Measurements from ENCODE around the gene RNF115.
"Not testable (repeated sequence)": the region's sequence is repeated elsewhere in the genome, so short reads cannot be mapped to it uniquely, and the experiment has no call there.

RNF115 gene

GRCh38 chr1:145726193-145726592 is 97.7 kb downstream of the RNF115 start:
- DNase-seq, result not testable (repeated sequence)

- peak; percentile 61 for DNase-seq
These were observed 102.8 kb downstream of the RNF115 start for GRCh38 chr1:145720878-145721671.

DNA sequence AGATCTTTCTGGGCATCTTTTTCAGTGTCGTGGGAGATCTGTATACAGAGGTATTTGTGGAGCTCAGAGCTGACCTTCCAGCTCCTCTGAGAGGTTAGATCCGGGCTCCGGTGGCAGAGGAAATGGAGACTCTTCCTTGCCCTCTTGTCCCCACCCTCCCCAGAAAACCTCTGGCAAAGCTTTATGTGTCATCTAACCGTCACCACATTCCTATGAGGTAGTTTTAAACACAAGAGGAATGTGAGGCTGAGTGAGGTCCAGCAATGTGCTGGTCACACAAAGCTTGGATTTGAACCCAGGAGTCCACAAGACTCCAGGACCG is 103.4 kb downstream of the RNF115 start:
- DNase-seq, result no peak

GRCh38 chr1:145719230-145720079 is 104.4 kb downstream of the RNF115 start, which contains the start of gene CD160:
Gene CD160 (plus strand): TSS chr1:145719499. CDS start chr1:145728328, 8,829 bp downstream.
- no peak for DNase-seq

DNA sequence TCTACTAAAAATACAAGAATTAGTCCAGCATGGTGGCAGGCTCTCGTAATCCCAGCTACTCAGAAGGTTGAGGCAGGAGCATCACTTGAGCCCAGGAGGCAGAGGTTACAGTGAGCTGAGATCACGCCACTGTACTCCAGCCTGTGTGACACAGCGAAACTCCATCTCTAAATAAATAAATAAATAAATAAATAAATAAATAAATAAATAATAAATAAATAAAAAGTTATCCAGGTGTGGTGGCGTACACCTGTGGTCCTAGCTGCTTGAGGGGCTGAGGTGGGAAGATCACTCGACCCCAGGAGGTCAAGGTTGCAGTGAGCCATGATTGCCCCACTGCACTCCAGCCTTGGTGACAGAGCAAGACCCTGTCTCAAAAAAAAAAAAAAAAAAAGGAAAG is 105.4 kb downstream of the RNF115 start:
- DNase-seq, result not testable (repeated sequence)

DNA sequence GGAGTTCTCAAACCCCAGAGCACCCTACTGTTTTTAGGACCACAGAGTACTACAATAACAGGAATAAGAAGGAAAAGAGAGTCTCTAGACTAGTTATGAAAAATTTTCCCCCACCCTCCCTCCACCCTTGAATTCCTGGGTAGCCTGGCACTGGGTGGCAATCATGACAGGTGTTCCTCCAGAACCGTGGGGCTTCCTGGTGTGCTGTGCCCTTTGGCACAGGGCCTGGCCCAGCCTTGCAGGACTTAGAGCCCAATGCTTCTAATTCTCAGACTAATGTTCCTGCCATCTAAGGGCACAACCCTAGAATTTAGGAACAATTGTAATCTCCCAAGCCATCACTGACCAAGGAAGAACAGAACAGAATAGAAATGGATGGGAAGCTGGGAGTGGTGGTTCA is 106.1 kb downstream of the RNF115 start:
- DNase-seq, result no peak

GRCh38 chr1:145716641-145717345 is 107.1 kb downstream of the RNF115 start:
- no peak for DNase-seq

DNA sequence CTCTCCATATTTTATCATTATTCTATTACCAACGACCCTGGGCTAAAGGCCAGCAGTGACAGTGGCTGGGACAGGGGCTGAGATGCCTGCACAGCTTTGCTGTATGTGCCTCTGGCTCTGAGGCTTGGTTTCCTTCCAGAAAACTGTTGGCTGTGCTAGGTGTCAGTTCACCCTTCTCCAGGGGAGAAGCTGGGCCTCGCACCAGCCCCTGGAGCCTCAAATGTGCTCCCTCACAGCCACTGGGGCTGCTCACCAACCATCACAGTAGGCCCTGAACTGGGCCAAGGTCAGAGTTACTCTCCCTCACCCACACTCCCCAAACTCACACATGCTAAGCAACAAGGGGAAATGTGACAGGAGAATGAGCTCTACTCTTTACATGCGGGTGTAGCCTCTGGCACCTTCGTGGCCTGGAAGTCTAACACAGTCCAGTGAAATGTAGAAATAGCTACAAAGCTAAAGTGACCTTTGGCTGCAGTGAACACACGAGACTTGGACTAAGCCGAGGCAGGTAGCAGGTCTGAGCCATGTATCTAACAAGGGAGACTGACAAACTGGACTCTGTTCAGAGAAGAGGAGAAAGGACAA is 109.3 kb downstream of the RNF115 start:
- DNase-seq, result no peak

GRCh38 chr1:145711213-145711651 is 112.7 kb downstream of the RNF115 start:
- DNase-seq, result no peak

DNA sequence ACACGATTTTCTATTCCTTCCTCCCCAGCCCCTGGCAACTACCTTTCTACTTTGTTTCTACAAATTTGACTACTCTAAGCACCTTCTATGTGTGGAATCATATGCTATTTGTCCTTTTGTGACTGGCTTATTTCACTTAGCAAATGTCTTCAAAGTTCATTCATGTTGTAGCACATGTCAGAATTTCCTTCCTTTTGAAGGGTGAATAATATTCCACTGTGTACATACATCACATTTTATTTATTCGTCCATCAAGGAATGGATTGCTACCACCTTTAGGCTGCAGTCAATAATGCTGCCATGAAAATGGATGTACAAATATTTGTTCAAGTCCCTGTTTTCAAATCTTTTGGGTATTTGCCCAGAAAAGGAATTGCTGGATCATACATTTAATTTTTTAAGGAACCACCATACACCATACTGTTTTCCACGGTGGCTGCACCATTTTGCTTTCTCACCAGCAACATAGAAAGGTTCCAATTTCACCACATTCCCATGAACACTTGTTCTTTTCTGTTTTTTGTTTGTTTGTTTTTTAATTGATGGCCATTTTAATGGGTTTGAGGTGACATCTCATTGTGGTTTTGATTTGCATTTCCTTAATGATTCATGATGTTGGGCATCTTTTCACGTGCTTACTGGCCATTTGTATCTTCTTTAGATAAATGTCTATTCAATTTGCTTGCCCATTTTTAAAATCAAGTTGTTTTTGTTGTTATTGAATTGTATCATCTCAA is 113.4 kb downstream of the RNF115 start:
- DNase-seq, result no peak

GRCh38 chr1:145708063-145708462 is 115.8 kb downstream of the RNF115 start:
- no peak for DNase-seq

DNA sequence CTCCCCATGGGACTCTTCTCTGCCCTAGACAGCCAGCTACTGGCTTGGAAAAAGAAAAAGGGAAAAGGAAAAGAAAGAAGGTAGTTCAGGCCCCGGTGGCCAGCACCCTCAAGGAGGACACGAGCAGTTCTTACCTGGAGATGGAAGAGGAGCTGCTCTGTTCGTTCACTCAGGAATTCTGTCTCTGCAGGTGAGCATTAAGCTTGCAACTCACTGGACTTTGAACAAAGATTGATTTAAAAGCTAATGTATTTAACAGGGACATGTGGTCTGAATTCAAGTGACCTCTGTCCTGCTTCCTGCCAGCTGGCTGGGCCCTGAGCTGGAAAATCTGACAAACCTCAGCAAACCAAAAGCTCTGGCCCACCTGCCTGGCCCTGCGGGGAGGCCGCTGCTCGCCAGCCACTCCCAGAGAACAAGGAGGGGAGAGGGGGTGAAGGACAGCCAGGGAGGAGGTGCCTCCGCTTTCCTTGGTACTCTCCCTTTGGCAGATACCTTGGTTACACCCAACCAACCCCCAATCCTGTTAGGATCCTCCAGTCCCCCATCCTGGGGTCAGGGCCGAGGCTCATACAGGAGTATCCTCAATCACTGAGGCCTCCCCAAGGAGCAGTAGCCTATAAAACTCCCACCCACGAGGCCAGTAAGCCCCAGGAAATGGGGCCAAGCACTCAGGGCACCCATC is 116.6 kb downstream of the RNF115 start, which contains the start of gene PDZK1:
PDZK1 (minus strand) TSS at position 186 of the 685 bp plus-strand sequence. CDS start 19,347 bp downstream, outside the sequence.
- DNase-seq, result no peak

DNA sequence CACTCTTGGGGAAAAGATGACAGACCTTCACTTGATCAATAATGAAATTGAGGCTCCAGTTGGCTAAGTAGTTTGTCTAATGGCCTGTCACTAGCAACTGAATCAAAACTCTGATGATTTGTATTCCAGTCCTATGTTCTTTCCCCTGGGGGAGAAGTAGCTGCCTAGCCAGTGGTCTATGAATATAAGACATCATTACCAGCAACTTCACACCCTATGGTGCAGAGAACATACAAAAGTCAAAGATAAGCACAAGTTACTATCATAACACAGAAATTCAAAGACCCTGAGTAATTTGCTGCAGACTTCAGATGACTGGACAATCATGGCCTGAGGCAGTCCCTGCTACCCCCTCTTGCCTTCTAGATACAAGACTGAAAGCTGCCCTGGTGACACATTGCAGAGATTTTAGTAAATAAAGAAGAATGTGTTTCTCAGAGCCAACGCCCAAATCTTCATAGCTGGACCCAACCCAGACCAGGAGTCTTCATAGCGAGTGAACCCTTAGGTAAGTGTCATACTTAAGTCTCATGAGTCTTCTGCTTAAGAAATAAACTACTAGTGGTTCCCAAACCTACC is 117.7 kb downstream of the RNF115 start:
- no peak for DNase-seq

- DNase-seq, result no peak
These were observed 118.3 kb downstream of the RNF115 start for GRCh38 chr1:145705622-145706021.

DNA sequence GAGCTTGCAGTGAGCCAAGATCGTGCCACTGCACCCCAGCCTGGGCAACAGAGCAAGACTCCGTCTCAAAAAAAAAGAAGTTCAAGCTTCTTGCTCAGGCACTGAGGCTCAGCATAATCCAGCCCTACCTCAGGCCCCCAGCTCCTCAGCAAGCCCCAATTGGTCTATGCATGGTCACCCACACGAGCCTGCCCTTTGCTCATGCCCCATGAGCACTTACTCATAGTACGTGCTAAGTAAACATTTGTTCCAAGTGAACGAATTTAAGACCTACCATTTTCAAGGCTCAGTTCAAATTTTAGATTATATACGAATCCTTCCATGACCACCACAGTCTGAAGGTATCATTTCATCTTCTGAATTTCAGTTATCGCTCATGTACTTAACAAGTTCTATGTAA is 121.1 kb downstream of the RNF115 start:
- DNase-seq, result no peak

- no peak for DNase-seq
These were observed 121.8 kb downstream of the RNF115 start for GRCh38 chr1:145702052-145702451.

DNA sequence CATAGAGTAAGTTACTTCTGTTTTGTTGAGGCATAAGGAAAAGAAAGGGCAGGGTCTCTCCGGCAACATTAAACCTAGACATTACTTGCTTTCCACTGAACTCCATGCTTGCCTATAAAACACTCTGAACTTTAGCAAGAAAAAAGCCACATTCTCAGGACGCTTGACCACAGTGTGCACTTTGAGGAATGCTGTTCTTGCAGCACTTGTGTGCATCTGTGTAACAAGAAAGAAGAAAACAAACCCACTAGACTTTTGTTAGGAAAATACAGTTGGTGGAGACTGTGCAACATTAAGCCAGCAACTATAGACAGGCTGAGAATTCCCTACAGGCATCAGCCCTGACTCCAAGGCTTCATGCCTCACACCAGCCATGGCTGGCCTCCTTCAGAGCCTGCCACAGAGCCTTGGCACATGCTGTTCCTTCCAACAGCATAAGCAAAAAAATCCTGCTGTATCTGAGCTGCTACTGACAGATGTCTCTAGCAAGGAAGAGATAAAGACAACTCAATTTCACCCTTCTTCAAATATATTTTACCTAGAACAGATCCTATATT is 122.5 kb downstream of the RNF115 start:
- DNase-seq, result no peak

- no peak for DNase-seq
These were observed 127.3 kb downstream of the RNF115 start for GRCh38 chr1:145696630-145696960.

DNA sequence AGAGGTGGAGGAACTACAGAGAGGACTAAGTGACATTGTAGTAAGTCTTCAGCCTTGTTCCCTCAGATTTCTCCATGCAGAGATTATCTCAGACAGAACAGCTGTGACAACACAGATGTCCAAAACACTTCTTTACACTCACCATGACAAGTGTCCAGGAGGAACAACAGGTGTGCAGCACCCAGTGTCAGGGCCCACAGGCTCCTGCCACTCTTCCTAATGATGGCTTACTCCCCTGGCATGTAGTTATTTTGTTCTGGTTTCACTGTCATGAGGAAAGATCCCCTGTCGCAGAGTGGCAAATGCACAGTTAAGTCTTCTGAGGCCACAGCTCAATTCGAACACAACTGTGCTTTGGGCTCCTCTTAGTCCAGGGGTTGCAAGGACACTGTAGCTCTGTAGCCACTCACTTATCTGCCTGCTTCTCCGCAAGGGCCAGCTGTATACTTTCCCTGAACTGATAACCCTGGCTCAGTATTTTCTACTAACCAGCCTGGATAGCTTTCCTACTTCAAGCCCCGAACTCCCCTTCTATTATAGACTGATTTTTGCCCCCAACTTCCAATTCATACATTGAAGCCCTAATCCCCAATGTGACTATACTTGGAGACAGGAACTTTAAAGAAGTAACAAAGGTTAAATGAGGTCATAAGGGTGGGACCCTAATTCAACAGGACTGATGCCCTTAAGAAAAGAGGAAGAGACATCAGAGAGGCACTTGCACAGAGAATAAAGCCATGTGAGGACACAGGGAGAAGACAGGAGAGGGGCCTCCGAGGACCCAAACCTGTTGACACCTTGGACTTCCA is 127.9 kb downstream of the RNF115 start:
- no peak for DNase-seq

Data from activated CD4-positive, alpha-beta T cell treated with anti-CD3 and anti-CD28 coated beads for 4 hours (primary cell).